ENCODE measurements around the gene KCNG1. TPM values are rescaled to one million over a fixed set of nuclear protein-coding genes. Genes with fewer than 3 reads are reported as not detected.

KCNG1 gene
- total and polyA plus RNA-seq, 2 experiments from 2014 or later: 8.1 to 26.3 TPM

GRCh38 chr20:51021067-51022025, 1.6 kb downstream of the KCNG1 start:
- DNase-seq (ENCODE audit: low spot score) (peak; percentile 53), ATAC-seq (peak; percentile 2; the same call in 1 of the 3 replicates)
- Histone ChIP-seq H3K9me2 (ENCODE audit: insufficient read depth) (no peaks in the 10 kb centered on the region), H3K4me3 (peak overlapping the region; percentile 73), H4K20me1 (replicated peaks; ENCODE audit: insufficient read depth) (0 out of 2 replicates have a peak, but pooled peaks cover 2% of the 10 kb centered on the region), H3K27me3 (ENCODE audit: insufficient read depth) (peaks cover 51% of the 10 kb centered on the region), H3K36me3 (ENCODE audit: insufficient read depth) (no peaks in the 10 kb centered on the region), H3K4me1 (ENCODE audit: insufficient read depth) (peaks cover 31% of the 10 kb centered on the region), H3K27ac (ENCODE audit: low read depth) (no peak overlapping the region), H3K79me2 (replicated peaks; ENCODE audit: insufficient read depth) (no peaks in the 10 kb centered on the region; the same call in 1 of the 2 replicates), H3F3A (replicated peaks; ENCODE audit: low read depth) (0 out of 2 replicates have a peak, but pooled peaks cover 7% of the 10 kb centered on the region), H2AFZ (no peak overlapping the region), H3K4me2 (peak overlapping the region; percentile 92)
- peaks cover 33% of the 10 kb centered on the region for H3K4me1 Mint-ChIP-seq
- no peak for TF ChIP-seq NANOG (IDR thresholded peaks at IDR 0.05; ENCODE audit: borderline replicate concordance)
- no peak for TF ChIP-seq STAT1 (IDR thresholded peaks at IDR 0.05; ENCODE audit: unreplicated experiment)
- TF ChIP-seq POLR2AphosphoS5 (IDR thresholded peaks at IDR 0.05; ENCODE audit: low read depth): no peak
- TF ChIP-seq EZH2phosphoT487 (IDR thresholded peaks at IDR 0.05; ENCODE audit: unreplicated experiment): no peak
- TF ChIP-seq ETS1 (IDR thresholded peaks at IDR 0.05): no peak
- TF ChIP-seq CREB1 (CRISPR knock-in tag; IDR thresholded peaks at IDR 0.05; ENCODE audit: low read depth): no peak
- no peak for TF ChIP-seq ZNF114 (CRISPR knock-in tag; IDR thresholded peaks at IDR 0.05)
- TF ChIP-seq ZNF331 (CRISPR knock-in tag; IDR thresholded peaks at IDR 0.05; ENCODE audit: low read depth): no peak
- TF ChIP-seq, protein P1, sequence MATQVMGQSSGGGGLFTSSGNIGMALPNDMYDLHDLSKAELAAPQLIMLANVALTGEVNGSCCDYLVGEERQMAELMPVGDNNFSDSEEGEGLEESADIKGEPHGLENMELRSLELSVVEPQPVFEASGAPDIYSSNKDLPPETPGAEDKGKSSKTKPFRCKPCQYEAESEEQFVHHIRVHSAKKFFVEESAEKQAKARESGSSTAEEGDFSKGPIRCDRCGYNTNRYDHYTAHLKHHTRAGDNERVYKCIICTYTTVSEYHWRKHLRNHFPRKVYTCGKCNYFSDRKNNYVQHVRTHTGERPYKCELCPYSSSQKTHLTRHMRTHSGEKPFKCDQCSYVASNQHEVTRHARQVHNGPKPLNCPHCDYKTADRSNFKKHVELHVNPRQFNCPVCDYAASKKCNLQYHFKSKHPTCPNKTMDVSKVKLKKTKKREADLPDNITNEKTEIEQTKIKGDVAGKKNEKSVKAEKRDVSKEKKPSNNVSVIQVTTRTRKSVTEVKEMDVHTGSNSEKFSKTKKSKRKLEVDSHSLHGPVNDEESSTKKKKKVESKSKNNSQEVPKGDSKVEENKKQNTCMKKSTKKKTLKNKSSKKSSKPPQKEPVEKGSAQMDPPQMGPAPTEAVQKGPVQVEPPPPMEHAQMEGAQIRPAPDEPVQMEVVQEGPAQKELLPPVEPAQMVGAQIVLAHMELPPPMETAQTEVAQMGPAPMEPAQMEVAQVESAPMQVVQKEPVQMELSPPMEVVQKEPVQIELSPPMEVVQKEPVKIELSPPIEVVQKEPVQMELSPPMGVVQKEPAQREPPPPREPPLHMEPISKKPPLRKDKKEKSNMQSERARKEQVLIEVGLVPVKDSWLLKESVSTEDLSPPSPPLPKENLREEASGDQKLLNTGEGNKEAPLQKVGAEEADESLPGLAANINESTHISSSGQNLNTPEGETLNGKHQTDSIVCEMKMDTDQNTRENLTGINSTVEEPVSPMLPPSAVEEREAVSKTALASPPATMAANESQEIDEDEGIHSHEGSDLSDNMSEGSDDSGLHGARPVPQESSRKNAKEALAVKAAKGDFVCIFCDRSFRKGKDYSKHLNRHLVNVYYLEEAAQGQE (IDR thresholded peaks at IDR 0.05; ENCODE audit: unreplicated experiment): no peak
- TF ChIP-seq EZH2 (IDR thresholded peaks at IDR 0.05; ENCODE audit: low read depth, unreplicated experiment): no peak
- no peak for TF ChIP-seq JUNB (IDR thresholded peaks at IDR 0.05; ENCODE audit: unreplicated experiment)
- TF ChIP-seq, protein P2, sequence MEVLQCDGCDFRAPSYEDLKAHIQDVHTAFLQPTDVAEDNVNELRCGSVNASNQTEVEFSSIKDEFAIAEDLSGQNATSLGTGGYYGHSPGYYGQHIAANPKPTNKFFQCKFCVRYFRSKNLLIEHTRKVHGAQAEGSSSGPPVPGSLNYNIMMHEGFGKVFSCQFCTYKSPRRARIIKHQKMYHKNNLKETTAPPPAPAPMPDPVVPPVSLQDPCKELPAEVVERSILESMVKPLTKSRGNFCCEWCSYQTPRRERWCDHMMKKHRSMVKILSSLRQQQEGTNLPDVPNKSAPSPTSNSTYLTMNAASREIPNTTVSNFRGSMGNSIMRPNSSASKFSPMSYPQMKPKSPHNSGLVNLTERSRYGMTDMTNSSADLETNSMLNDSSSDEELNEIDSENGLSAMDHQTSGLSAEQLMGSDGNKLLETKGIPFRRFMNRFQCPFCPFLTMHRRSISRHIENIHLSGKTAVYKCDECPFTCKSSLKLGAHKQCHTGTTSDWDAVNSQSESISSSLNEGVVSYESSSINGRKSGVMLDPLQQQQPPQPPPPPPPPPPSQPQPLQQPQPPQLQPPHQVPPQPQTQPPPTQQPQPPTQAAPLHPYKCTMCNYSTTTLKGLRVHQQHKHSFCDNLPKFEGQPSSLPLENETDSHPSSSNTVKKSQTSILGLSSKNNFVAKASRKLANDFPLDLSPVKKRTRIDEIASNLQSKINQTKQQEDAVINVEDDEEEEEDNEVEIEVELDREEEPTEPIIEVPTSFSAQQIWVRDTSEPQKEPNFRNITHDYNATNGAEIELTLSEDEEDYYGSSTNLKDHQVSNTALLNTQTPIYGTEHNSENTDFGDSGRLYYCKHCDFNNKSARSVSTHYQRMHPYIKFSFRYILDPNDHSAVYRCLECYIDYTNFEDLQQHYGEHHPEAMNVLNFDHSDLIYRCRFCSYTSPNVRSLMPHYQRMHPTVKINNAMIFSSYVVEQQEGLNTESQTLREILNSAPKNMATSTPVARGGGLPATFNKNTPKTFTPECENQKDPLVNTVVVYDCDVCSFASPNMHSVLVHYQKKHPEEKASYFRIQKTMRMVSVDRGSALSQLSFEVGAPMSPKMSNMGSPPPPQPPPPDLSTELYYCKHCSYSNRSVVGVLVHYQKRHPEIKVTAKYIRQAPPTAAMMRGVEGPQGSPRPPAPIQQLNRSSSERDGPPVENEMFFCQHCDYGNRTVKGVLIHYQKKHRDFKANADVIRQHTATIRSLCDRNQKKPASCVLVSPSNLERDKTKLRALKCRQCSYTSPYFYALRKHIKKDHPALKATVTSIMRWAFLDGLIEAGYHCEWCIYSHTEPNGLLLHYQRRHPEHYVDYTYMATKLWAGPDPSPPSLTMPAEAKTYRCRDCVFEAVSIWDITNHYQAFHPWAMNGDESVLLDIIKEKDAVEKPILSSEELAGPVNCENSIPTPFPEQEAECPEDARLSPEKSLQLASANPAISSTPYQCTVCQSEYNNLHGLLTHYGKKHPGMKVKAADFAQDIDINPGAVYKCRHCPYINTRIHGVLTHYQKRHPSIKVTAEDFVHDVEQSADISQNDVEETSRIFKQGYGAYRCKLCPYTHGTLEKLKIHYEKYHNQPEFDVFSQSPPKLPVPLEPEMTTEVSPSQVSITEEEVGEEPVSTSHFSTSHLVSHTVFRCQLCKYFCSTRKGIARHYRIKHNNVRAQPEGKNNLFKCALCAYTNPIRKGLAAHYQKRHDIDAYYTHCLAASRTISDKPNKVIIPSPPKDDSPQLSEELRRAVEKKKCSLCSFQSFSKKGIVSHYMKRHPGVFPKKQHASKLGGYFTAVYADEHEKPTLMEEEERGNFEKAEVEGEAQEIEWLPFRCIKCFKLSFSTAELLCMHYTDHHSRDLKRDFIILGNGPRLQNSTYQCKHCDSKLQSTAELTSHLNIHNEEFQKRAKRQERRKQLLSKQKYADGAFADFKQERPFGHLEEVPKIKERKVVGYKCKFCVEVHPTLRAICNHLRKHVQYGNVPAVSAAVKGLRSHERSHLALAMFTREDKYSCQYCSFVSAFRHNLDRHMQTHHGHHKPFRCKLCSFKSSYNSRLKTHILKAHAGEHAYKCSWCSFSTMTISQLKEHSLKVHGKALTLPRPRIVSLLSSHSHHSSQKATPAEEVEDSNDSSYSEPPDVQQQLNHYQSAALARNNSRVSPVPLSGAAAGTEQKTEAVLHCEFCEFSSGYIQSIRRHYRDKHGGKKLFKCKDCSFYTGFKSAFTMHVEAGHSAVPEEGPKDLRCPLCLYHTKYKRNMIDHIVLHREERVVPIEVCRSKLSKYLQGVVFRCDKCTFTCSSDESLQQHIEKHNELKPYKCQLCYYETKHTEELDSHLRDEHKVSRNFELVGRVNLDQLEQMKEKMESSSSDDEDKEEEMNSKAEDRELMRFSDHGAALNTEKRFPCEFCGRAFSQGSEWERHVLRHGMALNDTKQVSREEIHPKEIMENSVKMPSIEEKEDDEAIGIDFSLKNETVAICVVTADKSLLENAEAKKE (CRISPR knock-in tag; IDR thresholded peaks at IDR 0.05): no peak
- TF ChIP-seq CTCF (conservative IDR thresholded peaks at IDR 0.05; ENCODE audit: low read depth in 2 of 2): no peak
- H3K36me3 Mint-ChIP-seq (ENCODE audit: low read depth): peaks cover 12% of the 10 kb centered on the region
- H3K9me3 Mint-ChIP-seq: 0 out of 3 replicates have a peak, but pooled peaks cover 3% of the 10 kb centered on the region
- H3K4me3 Mint-ChIP-seq: peak overlapping the region; percentile 67
- peaks cover 42% of the 10 kb centered on the region for H3K27me3 Mint-ChIP-seq (ENCODE audit: insufficient read depth, low read depth, poor library complexity)
- no peak overlapping the region for H3K27ac Mint-ChIP-seq
